GM19468 (cell line): ENCODE results near the gene AP4M1.

ENCODE experiments used
- ATAC-seq: cut with Tn5 transposase; IDR thresholded peaks from one replicate; pipeline ENCODE4 v1.9.1; 2021; ENCODE audit warnings: mild to moderate bottlenecking, moderate library complexity, moderate number of reproducible peaks; ENCODE audit not compliant: unreplicated experiment; ENCODE audit errors: extremely low read depth

Gene AP4M1

GRCh38 chr7:100085515-100085914 lies 15.9 kb upstream of the AP4M1 start:
- ATAC-seq: no peak

GRCh38 chr7:100087055-100087750 lies 14.2 kb upstream of the AP4M1 start:
- ATAC-seq: no peak

GRCh38 chr7:100088095-100088620 lies 13.3 kb upstream of the AP4M1 start:
- ATAC-seq: no peak

GRCh38 chr7:100088621-100089457 lies 12.6 kb upstream of the AP4M1 start, which contains the start of gene COPS6:
TSS of gene COPS6 (plus strand) at chr7:100088969. CDS start at chr7:100088991, 22 bp downstream.
- ATAC-seq: no peak

- no peak for ATAC-seq
These were observed 11.8 kb upstream of the AP4M1 start for GRCh38 chr7:100089458-100090196.

GRCh38 chr7:100090527-100091410 lies 10.7 kb upstream of the AP4M1 start:
- ATAC-seq: no peak

- no peak for ATAC-seq
These were observed 9.8 kb upstream of the AP4M1 start for GRCh38 chr7:100091411-100092181.

- no peak for ATAC-seq
These were observed 8.4 kb upstream of the AP4M1 start for GRCh38 chr7:100093054-100093453.

GRCh38 chr7:100093498-100093897 lies 7.9 kb upstream of the AP4M1 start:
- ATAC-seq: no peak

GRCh38 chr7:100093925-100094486 lies 7.4 kb upstream of the AP4M1 start:
- ATAC-seq: no peak

GRCh38 chr7:100095289-100095688 lies 6.2 kb upstream of the AP4M1 start:
- ATAC-seq: no peak

GRCh38 chr7:100095704-100096103 lies 5.7 kb upstream of the AP4M1 start:
- no peak for ATAC-seq

- ATAC-seq: no peak
These were observed 2.5 kb upstream of the AP4M1 start for GRCh38 chr7:100098913-100099312.

- ATAC-seq: no peak
These were observed 2.0 kb upstream of the AP4M1 start for GRCh38 chr7:100099452-100099851.

GRCh38 chr7:100100420-100101015 lies 925 bp upstream of the AP4M1 start:
- ATAC-seq: peak; percentile 33

GRCh38 chr7:100102950-100103840 lies 1.8 kb downstream of the AP4M1 start:
- ATAC-seq: no peak

- ATAC-seq: no peak
These were observed 4.1 kb downstream of the AP4M1 start for GRCh38 chr7:100105534-100105933.
